OCI-LY7 (cell line): ENCODE data around the gene ACER3. TPM values are rescaled to one million over a fixed set of nuclear protein-coding genes. Genes with fewer than 3 reads are reported as not detected.
"Not testable (repeated sequence)": the region's sequence is repeated elsewhere in the genome, so short reads cannot be mapped to it uniquely, and the experiment has no call there.

Source experiments
- BruUV-seq: library from RNA; stranded (reverse); fragments of 400-500 nt; replicated peaks from 2 replicates; lab custom pipeline; 2021; lab: Mats Ljungman, UMichigan
- CTCF ChIA-PET: fragments of 300-600 bp; sonication (Branson Sonifier 250); formaldehyde crosslinking; loops from one replicate; lab custom pipeline; 2022; ENCODE audit warnings: antibody characterized with exemption; ENCODE audit not compliant: unreplicated experiment; lab: Charles Lee
- POLR2A ChIA-PET: fragments of 300-600 bp; sonication (Branson Sonifier 250); formaldehyde crosslinking; loops from one replicate; lab custom pipeline; 2022; ENCODE audit warnings: antibody characterized with exemption; lab: Charles Lee
- DNase-seq: peaks from one replicate; pipeline ENCODE4 v3.0.0-alpha.2; 2015; ENCODE audit warnings: low spot score
- H2AFZ ChIP-seq: fragments of 200-600 bp; sonication (generic), shearing (Covaris generic); 2 replicates; pipeline ENCODE4 v1.6.1; 2014; ENCODE audit warnings: mild to moderate bottlenecking, antibody characterized with exemption, low read length, moderate library complexity
- H3K27ac ChIP-seq: fragments of 200-600 bp; sonication (generic); 2 replicates; pipeline ENCODE4 v1.5.1; 2014; ENCODE audit warnings: mixed run types, low read depth, mild to moderate bottlenecking, moderate library complexity, low read length, inconsistent platforms; ENCODE audit not compliant: poor library complexity, severe bottlenecking
- H3K36me3 ChIP-seq: fragments of 200-600 bp; sonication (generic); 2 replicates; pipeline ENCODE4 v1.6.1; 2014; ENCODE audit warnings: mild to moderate bottlenecking, antibody characterized with exemption, low read length, moderate library complexity, mixed read lengths; ENCODE audit not compliant: insufficient read depth
- H3K4me1 ChIP-seq: fragments of 200-600 bp; sonication (generic); 2 replicates; pipeline ENCODE4 v1.5.1; 2014; ENCODE audit warnings: mild to moderate bottlenecking, low read length; ENCODE audit not compliant: insufficient read depth, poor library complexity, severe bottlenecking
- H3K4me2 ChIP-seq: fragments of 200-600 bp; sonication (generic); 2 replicates; pipeline ENCODE4 v1.6.1; 2014; ENCODE audit warnings: mild to moderate bottlenecking, low read length
- H3K4me3 ChIP-seq: fragments of 200-600 bp; sonication (generic); 2 replicates; pipeline ENCODE4 v1.5.1; 2014; ENCODE audit warnings: mild to moderate bottlenecking, low read depth, low read length; ENCODE audit not compliant: poor library complexity, severe bottlenecking
- H3K79me2 ChIP-seq: fragments of 200-600 bp; sonication (generic); 2 replicates; pipeline ENCODE4 v1.6.1; 2016; ENCODE audit warnings: low read depth, mild to moderate bottlenecking, low read length, moderate library complexity, mixed read lengths; ENCODE audit not compliant: insufficient read depth
- H3K9me2 ChIP-seq: fragments of 200-600 bp; sonication (generic); 2 replicates; pipeline ENCODE4 v1.6.1; 2016; ENCODE audit warnings: mild to moderate bottlenecking, low read length, mixed read lengths; ENCODE audit not compliant: insufficient read depth
- H3K9me3 ChIP-seq: fragments of 200-600 bp; sonication (generic); 2 replicates; pipeline ENCODE4 v1.6.1; 2014; ENCODE audit warnings: mild to moderate bottlenecking, mixed run types, low read length, mixed read lengths
- H4K20me1 ChIP-seq: fragments of 200-600 bp; sonication (generic); 2 replicates; pipeline ENCODE4 v1.6.1; 2014; ENCODE audit warnings: mild to moderate bottlenecking, antibody characterized with exemption, low read length, moderate library complexity, mixed read lengths; ENCODE audit not compliant: insufficient read depth
- CTCF ChIP-seq: fragments of 200-600 bp; sonication (generic); conservative IDR thresholded peaks from 2 replicates; pipeline ENCODE4 v1.5.1; 2014; ENCODE audit warnings: mild to moderate bottlenecking, antibody characterized with exemption, low read length, moderate library complexity, mixed read lengths
- EZH2phosphoT487 ChIP-seq: fragments of 200-600 bp; sonication (generic); IDR thresholded peaks from 2 replicates; pipeline ENCODE4 v1.6.1; 2018; ENCODE audit warnings: low read depth, borderline replicate concordance, mild to moderate bottlenecking, mixed run types, antibody characterized with exemption, low read length, moderate library complexity, mixed read lengths
- intact Hi-C: fragments of 100-400 bp; cut with micrococcal nuclease; formaldehyde crosslinking; loops from one replicate; pipeline ENCODE4 v1.10.0; 2022; ENCODE audit not compliant: unreplicated experiment
- total RNA-seq, 2 experiments: library from RNA; depleted of rRNA in 1 of 2; stranded (reverse); fragments of >200 nt in 1 of 2; shearing (Covaris generic) in 1 of 2; gene quantifications; 2 replicates each; pipeline ENCODE4 v1.2.3, GENCODE V29; 2014 to 2022

ACER3 gene
- total RNA-seq, 2 experiments from 2014 or later, result 3.0 to 12.2 TPM

GRCh38 chr11:76850815-76851214 is 9.9 kb upstream of the ACER3 start:
- Histone ChIP-seq H3K4me1 (no peaks in the 10 kb centered on the region), H3K4me3 (no peak overlapping the region), H3K9me2 (no peaks in the 10 kb centered on the region), H3K27ac (no peak overlapping the region), H3K4me2 (no peak overlapping the region), H3K9me3 (no peaks in the 10 kb centered on the region), H2AFZ (no peak overlapping the region), H3K36me3 (no peaks in the 10 kb centered on the region), H4K20me1 (no peaks in the 10 kb centered on the region), H3K79me2 (no peaks in the 10 kb centered on the region)
- TF ChIP-seq EZH2phosphoT487 (no peak), CTCF (no peak)
- intact Hi-C loops, result no loop called here
- BruUV-seq, result no TSS peak
- POLR2A ChIA-PET, result no interaction called here
- no peak for DNase-seq
- CTCF ChIA-PET, result no interaction called here

GRCh38 chr11:76854709-76855108 is 6.0 kb upstream of the ACER3 start:
- Histone ChIP-seq H3K9me2 (no peaks in the 10 kb centered on the region), H3K36me3 (no peaks in the 10 kb centered on the region), H3K27ac (no peak overlapping the region), H4K20me1 (no peaks in the 10 kb centered on the region), H3K4me3 (no peak overlapping the region), H2AFZ (no peak overlapping the region), H3K9me3 (no peaks in the 10 kb centered on the region), H3K79me2 (no peaks in the 10 kb centered on the region), H3K4me2 (no peak overlapping the region), H3K4me1 (no peaks in the 10 kb centered on the region)
- no TSS peak for BruUV-seq
- POLR2A ChIA-PET, result interaction anchor here (0.7 to 1.3 kb wide), 5 partner anchors 13 to 701 kb away, joined by 3 to 4 read pairs (median 4); no protein-coding TSS in a partner anchor
- intact Hi-C loops, result no loop called here
- TF ChIP-seq EZH2phosphoT487 (no peak), CTCF (no peak)
- CTCF ChIA-PET, result no interaction called here
- DNase-seq, result no peak

- BruUV-seq, H3K4me3 ChIP-seq: not testable (repeated sequence)
- POLR2A ChIA-PET, result interaction anchor here (1.2 to 1.3 kb wide), 2 partner anchors 12 to 63 kb away, joined by 4 read pairs; no protein-coding TSS in a partner anchor
These were observed 5.0 kb upstream of the ACER3 start for GRCh38 chr11:76855670-76856069.

More at GRCh38 chr11:76855670-76856069, 5.0 kb upstream of the ACER3 start:
- H3K79me2 ChIP-seq, DNase-seq, H3K27ac ChIP-seq, H2AFZ ChIP-seq, H4K20me1 ChIP-seq, H3K9me3 ChIP-seq, CTCF ChIA-PET, H3K9me2 ChIP-seq, H3K4me1 ChIP-seq, intact Hi-C loops, H3K4me2 ChIP-seq, H3K36me3 ChIP-seq: not testable (repeated sequence)
